ENCODE results near the gene NCS1.
"Not testable (repeated sequence)": the region's sequence is repeated elsewhere in the genome, so short reads cannot be mapped to it uniquely, and the experiment has no call there.

Gene NCS1

GRCh38 chr9:130245474-130245873 lies 73.3 kb downstream of the NCS1 start:
- no peak overlapping the region for H3K27ac ChIP-seq
- TF ChIP-seq ZFX (IDR thresholded peaks at IDR 0.05) (no peak), CTCF (conservative IDR thresholded peaks at IDR 0.05) (no peak)

GRCh38 chr9:130246126-130246525 lies 73.9 kb downstream of the NCS1 start:
- no peak for TF ChIP-seq CTCF (conservative IDR thresholded peaks at IDR 0.05)
- no peak for TF ChIP-seq ZFX (IDR thresholded peaks at IDR 0.05)
- H3K27ac ChIP-seq, result no peak overlapping the region

GRCh38 chr9:130254747-130255630 lies 82.8 kb downstream of the NCS1 start:
- H3K27ac ChIP-seq, result no peak overlapping the region
- TF ChIP-seq CTCF (conservative IDR thresholded peaks at IDR 0.05) (no peak), ZFX (IDR thresholded peaks at IDR 0.05) (no peak)

GRCh38 chr9:130255631-130256134 lies 83.5 kb downstream of the NCS1 start:
- TF ChIP-seq ZFX (IDR thresholded peaks at IDR 0.05) (no peak), CTCF (conservative IDR thresholded peaks at IDR 0.05) (no peak)
- H3K27ac ChIP-seq, result no peak overlapping the region

GRCh38 chr9:130256644-130257043 lies 84.4 kb downstream of the NCS1 start:
- no peak for TF ChIP-seq ZFX (IDR thresholded peaks at IDR 0.05)
- TF ChIP-seq CTCF (conservative IDR thresholded peaks at IDR 0.05), result no peak
- no peak overlapping the region for H3K27ac ChIP-seq

- H3K27ac ChIP-seq, result not testable (repeated sequence)
Measured at GRCh38 chr9:130258137-130258536, 85.9 kb downstream of the NCS1 start.

GRCh38 chr9:130259044-130259443 lies 86.8 kb downstream of the NCS1 start:
- TF ChIP-seq ZFX (IDR thresholded peaks at IDR 0.05) (no peak), CTCF (conservative IDR thresholded peaks at IDR 0.05) (no peak)
- H3K27ac ChIP-seq, result no peak overlapping the region

Data from C4-2B (cell line).